Activated T-cell treated with anti-CD3 and anti-CD28 coated beads for 4 hours (primary cell): ENCODE results near the gene SLC16A10.
"Not testable (repeated sequence)": the region's sequence is repeated elsewhere in the genome, so short reads cannot be mapped to it uniquely, and the experiment has no call there.

ENCODE experiments used
- DNase-seq: peaks from one replicate; pipeline ENCODE4 v3.0.0-alpha.2; 2020

SLC16A10 gene

DNA sequence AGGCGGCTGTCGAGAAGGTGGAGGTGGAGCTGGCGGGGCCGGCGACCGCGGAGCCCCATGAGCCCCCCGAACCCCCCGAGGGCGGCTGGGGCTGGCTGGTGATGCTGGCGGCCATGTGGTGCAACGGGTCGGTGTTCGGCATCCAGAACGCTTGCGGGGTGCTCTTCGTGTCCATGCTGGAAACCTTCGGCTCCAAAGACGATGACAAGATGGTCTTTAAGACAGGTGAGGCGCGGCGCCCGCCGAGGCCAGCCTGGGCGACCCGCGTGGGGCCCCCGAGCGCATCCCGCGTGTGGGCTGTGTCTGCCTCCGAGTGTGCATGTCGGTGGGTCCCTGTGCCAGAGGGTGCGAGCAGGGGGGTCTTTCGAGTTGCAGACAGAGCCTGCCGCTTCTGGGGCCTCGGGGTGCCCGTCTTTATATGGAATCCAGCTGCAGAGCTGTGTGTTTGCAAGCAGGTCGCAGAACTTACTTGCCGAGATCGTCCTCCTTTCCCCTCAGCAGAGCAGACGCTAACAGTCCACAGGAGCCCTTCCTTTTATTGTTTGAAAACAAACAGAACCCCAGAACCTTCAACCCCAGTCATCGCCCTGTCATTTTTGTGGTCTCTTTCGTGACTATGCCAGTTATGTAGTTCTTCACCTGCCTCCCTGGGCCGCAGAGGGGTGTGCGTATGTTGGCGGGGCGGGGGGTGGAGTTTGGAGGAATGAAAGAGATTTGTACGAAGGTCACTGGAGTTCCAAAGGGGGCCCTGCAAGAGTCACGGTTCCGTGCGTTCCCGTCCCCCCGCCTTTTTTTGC lies 766 bp downstream of the SLC16A10 start:
- DNase-seq: peak; percentile 60

DNA sequence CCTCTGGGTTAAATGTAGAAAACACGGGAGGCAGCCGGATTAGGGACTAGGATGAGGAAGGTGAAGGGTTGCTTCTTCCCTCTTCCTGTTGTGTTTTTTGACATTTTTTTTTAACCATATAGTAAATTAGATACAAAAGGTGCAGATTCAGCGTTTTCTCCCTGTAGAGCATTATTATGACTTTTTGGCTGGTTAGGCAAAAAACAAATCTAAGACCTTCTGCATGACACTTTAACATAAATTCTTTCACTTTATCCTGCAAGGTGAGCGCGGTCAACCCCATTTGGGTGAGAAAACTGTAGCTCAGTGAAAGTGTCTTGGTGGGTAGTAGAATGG lies 1.3 kb downstream of the SLC16A10 start:
- DNase-seq: no peak

DNA sequence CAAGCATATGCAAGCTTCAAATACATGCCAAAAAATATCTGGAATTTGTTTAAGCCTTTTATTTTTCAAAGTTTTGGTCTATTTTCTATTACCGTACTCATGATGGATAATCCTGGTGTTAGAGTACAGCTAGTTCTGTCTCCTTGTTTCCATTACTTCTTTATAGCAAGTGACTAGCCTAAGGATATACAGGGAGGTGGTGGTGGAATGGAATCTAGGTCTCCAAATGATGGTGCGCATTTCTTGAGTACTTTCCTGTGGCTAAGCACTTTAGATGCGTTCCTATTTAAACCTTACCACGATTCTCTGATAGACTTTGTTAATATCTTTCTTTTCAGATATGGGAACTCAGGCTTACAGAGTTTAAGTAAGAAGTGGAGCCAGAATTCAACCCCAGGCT lies 3.5 kb downstream of the SLC16A10 start:
- DNase-seq: no peak

DNA sequence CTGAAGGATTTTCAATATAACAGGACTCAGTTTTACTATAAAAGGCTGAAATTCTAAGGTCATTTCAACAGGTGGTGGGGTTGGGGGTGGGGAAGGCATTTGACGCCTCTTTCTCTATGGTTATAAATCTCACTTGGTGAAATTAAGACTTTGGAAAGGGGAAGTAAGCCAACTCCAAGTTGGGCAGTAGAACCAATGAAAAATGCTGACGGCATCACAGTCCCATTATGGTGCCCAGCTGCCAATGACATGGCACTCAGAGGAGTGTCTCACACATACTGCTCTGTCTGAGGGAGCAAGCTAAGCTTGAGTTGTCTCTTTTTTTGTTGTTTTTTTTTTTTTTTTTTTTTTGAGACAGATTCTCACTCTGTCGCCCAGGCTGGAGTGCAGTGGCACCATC lies 4.7 kb downstream of the SLC16A10 start:
- no peak for DNase-seq

DNA sequence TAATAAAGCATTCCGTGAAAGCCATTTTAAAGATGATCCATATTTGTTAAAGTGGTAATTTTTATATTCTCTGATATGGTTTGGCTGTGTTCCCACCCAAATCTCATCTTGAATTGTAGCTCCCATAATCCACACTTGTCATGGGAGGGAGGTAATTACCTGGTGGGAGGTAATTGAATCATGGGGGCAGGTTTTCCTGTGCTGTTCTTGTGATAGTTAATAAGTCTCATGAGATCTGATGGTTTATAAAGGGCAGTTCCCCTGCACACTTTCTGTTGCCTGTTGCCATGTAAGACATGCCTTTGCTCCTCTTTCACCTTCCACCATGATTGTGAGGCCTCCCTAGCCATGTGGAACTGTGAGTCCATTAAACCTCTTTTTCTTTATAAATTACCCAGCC lies 8.2 kb downstream of the SLC16A10 start:
- not testable (repeated sequence) for DNase-seq

DNA sequence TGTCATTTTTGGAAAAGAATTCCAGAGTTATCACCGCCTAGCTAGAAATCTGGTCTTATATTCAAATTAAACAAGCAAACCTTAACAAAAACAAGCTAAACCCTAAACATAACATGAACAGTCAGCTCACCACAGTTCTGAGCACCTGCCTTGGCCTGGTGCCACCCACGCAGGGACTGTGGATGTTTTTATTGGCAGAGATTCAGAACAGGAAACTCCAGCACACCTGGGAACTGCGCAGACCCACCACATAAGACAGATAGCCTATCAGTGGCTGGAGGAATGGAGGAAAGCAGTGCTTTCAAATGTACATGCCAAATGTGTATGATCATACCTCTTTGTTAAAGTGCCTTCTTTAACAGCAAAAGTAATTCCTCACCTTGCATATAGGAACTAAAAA lies 8.9 kb downstream of the SLC16A10 start:
- DNase-seq: peak; percentile 23

DNA sequence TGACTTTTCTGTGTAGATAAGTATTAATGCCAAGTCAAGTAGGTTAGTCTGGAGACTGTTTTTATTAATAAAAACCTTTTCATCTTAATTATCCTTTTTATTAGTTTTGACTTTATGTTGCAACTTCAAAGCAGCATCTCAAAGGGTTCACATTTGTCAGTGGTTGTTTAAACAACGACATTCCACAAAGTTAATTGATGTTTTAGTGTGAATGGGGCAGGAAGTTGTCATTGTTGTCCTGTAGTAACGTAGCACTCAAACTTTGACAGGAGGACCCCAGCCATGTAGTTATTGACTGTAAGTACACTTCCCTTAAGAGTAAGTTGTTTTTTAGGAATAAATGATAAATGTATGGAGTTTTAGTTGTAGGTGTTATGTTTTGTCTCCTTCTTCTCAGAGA lies 11.3 kb downstream of the SLC16A10 start:
- DNase-seq: no peak

DNA sequence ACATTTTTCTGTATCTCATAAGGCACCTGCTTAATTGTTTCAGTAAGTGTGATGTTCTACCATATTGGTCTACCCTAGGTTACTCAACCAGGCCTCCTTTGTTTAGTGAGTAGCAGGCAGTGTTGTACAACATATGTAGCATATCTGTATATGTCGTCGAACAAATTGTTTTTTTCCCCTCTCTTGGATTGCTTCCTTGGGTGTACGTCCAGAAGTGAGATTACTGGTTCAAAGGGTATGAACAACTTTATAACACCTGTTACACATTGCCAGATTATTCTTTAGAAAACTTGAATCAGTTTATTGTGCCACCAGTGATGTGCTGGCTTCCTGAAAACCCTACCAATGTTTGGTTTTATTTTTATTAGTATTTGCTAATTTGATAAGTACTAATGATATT lies 14.7 kb downstream of the SLC16A10 start:
- no peak for DNase-seq

DNA sequence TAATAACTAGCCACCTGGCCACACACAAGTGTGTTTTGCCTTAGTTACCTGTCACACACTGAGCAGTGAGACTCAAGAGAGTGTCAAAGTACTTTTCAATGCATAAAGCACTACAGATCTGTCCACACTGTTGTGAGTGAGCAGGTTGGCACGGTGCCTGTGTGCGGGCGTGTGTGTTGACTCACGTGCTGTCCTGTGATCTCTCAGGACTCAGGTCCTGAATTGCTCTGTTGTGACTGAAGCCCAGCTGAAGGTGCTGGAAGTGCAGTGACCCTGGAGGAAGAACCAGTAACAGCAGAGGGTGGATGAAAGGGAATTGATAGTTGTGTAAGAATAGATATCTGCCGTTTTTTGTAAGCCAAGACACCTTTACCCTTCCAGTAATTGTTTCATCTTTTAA lies 18.3 kb downstream of the SLC16A10 start:
- no peak for DNase-seq

DNA sequence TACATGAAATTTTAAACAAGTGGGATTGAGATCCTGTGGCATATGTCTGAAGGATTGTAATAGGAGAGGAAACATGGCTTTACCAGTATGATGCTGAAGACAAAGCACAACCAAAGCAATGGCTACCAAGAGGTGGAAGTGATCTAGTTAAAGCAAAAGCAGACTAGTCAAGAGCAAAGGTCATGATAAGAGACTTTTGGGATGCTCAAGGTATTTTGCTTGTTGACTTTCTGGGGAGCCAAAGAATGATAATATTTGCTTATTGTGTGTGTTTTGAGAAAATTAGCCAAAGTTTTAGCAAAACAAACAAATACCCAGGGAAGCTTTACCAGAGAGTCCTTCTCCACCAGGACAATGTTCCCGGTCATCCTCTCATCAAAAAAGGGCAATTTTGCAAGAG lies 20.3 kb downstream of the SLC16A10 start:
- DNase-seq: no peak

DNA sequence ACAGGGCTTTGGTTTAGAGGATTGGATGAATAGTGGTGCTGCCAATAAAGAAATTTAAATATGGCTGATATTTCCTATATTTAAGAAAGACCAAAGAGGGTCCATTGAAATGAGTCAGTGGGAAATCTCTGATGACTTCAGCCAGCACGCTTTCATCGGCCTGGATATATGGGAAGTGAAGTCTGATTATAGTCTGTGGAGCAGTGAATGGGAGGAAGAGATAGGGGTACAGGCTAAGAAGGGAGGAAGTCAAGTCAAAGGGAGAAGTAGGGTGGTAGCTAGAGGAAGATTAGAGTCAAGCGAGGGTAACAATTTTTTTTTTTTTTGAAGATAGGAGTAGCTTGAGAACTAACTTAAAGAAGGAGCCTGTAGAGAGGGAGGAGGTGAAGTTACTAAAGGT lies 22.7 kb downstream of the SLC16A10 start:
- no peak for DNase-seq

DNA sequence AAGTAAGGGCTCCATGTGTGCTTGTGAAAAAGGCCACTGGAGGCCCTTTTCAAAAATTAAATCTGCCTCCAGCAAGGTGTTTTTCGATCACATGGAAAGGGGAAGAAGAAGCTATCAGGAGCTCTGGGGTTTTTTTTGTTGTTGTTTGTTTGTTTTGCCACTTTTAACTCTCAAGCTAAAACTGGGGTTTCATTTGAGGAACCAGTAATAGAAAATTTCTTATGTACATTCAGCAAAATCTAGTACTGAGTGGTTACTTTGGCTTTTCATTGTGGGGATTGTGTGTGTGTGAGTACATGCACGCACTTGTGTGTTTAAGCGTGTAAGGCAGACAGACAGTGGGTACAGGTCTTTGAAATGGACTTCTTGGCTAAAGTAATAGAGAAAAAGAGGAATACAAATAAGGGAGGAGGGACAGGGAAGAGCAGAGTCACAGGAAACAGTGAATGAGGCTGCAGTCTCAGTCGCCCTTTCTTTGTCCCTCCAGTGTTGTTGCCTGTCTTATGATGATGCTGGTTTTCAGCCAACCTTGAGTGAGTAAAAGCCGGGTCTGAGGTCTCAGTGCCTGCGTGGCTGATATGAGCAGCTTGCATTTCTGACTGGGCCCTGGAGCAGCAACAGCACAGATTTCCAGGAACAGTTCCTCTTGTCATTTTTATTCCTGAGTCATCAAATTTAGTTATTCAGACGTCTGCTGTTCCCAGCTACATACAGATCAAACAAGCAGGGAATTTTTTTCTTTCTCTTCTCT lies 26.2 kb downstream of the SLC16A10 start:
- DNase-seq: peak; percentile 5

DNA sequence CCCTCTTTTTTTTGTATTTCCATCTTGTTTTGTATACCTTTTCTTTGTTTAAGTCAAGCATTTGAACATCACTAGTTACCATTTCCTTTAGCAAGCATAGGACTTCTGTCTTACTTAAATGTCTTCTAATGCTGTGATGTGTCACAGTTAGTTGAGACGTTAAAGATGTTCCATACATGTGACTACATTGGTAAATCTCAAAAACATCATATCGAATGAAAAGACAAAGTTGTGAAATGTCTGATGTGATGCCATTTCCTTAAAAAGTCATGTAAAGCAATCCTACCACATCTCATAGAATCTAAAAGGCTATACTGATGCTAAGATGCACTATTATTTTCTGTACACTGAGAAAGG lies 26.8 kb downstream of the SLC16A10 start:
- DNase-seq: no peak

DNA sequence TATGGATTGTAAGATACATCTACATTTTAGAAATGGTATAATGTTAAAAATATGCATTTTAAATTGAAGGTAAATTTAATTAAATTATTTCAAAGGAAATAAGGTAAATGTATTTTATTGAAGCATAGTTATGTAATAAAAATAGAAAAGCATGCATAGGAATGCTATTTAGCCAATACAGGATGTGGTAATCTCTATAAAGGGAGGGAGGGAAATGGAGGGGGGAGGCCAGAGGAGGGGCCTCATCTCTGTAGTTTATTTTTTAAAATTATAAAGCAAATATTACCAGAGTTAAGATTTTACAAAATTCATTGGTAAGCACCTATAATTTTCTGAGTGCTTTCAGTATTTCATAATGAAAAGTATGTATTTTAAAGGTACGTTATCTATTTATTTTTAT lies 27.2 kb downstream of the SLC16A10 start:
- no peak for DNase-seq

DNA sequence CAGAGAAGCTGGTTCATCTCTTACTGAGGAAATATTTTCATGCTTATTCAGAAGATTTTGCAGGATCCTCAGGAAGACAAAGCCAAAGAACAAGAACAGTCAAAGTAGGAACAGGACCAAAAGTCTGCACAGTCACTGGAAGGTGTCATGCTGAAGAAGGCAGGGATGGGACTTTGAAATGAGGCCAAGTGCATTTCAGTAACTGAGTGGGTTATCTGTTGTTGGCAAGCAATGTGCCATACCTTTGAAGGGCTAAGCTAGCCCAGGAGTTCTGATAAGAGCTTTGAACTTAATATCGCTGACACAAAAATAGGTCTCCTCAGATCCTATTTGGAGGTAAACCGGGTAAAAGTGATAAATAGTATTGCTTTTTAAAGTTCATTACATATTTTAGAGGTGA lies 31.5 kb downstream of the SLC16A10 start:
- no peak for DNase-seq

DNA sequence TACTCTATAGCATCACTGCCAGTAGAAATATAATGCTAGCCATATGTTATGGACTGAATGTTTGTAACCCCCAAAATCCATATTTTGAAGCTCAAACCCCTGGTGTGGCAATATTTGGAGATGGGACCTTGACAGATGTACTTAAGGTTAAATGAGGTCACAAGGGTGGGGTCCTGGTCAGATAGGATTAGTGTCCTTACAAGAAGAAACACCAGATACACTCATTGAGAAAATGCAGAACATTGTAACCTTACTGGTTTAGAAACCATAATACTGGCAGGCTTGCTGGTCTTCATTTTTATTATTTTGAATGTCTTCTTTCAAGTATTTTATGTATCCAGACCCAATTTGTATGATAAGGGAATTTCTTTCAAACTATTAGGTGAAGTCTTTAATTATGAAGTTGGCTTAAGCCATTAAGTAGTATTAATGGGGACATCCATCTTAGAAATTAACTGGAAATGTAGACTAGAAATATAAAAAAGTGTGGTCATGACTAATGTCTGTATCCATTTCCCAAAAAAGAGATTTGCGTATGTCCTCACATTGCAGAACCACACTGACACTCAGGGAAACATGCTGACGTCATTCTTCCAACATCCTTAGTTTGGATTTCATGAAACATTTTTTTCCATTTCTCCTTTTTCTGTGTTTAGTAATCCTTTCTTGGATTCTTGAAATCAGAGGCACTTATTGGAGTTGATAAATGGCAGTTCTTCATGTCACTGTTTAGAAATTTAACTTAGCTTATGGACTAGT lies 32.4 kb downstream of the SLC16A10 start:
- DNase-seq: no peak

DNA sequence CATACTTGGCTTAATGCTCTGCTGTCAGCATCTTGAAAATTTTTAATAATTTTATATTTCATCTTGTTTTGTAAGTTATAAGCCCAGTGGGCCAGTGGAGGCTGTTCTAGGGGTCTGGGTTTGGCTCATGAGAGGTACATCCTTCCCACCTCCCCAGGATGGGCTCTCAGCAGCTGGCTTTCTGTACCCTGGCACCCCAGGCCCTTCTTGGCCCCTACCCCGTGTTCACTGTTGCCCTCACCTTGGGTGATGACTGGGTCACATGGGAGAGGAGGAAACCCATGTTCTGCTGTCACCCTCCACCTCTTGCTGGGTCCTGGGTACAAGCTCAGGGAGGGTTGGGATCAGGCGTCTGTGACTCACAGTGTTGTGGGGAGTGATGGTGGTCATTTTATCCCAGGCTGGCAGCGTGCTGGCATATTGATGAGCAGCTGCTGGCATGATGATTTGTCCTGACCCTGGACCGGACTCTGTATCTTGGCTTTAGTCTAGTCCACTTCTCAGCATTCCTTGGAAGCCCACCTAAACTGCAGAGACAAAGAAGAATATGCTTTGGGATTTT lies 34.6 kb downstream of the SLC16A10 start:
- DNase-seq: no peak

DNA sequence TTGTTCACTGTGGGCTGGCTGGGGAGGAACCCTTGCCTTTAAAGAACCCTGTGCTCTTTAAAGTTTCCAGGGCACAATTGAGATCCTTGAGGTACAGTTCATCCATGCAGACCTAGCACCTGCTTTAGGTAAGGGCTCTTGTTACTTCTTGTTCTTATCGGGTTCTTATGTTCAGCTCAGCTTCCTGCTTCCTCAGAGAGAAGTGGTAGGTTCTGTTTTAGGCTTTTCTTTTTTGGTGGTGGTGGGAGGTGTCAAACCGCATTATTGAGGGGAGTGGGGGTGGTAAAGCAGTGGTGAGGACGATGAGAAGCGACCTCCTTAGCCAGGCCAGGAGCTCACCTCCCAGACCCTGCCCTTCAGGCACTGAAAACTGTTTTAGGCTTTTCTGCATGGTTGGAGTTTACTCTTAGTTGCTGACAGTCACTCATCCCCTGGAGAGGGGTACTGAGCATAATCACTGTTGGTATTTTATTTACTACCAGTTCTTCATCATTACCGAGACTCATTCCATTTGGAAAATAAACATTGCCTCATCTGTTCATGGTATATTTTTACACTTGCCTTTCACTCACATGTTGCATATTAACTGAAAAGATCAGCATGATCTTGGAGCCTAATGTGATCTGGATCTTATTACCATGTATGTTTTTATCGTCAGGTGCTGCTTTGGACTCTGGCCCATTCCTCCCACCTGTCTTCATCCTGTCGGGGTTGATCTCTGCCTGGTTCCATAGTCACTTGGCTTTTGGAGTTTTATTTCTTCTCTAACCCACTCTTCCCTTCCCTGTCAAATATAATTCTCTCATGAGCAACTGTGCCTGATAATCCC lies 35.4 kb downstream of the SLC16A10 start:
- no peak for DNase-seq

DNA sequence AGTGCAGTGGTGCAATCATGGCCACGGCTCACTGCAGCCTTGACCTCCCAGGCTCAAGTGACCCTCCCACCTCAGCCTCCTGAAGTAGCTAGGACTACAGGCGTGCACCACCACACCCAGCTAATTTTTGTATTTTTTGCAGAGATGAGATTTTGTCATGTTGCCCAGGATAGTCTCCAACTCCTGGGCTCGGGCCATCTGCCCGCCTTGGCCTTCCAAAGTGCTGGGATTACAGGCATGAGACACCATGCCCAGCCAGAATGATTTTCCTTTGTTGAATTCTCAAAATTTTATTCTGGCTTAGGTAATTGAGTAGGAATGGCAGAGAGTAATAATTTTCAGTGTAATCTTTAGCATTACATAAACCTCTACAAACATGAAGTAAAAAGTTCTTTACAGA lies 37.1 kb downstream of the SLC16A10 start:
- no peak for DNase-seq

DNA sequence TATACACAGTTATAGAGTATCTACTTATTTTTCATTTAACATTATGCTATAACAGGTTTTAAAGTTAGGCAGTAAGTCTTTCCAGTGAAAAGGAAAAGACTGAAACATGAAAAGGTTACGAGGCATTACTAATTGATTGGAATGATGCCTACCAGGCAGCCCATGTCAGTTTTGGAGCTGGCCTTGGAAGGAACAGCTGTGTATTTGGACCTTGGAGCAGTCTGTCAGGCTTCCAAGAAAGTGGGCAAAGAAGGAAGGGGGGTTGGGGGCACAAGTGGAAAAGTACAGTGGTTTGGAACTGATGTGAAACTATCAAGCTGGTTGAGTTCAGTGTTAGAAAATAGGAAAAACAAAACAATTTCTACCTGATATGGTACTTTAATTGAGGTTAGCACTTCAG lies 41.7 kb downstream of the SLC16A10 start:
- DNase-seq: no peak

DNA sequence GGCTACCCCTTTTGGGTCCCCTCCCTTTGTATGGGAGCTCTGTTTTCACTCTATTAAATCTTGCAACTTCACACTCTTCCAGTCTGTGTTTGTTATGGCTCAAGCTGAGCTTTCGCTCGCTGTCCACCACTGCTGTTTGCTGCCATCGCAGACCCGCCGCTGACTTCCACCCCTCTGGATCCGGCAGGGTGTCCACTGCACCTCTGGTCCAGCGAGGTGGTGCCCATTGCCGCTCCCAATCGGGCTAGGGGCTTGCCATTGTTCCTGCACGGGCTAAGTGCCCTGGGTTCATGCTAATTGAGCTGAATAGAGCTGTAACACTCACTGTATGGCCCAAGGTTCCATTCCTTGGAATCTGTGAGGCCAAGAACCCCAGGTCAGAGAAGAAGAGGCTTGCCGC lies 43.7 kb downstream of the SLC16A10 start:
- DNase-seq: not testable (repeated sequence)

DNA sequence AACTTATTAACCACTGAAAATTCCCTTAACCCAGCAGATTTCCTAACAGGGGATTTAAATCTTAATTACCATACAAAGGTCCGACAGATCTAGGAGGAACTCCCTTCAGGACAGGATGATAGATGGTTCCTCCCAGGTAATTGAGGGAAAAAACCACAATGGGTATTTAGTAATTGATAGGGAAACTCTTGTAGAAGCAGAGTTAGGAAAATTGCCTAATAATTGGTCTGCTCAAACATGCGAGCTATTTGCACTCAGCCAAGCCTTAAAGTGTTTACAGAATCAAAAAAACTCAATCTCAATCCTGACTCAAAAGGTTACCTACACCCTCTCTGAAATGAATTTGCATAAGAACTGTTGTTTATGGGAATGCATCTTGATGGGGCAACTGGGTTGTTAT lies 45.4 kb downstream of the SLC16A10 start:
- not testable (repeated sequence) for DNase-seq
